Neural crest cell (in vitro differentiated cells): Measurements from ENCODE around the gene NXNL1. TPM values are rescaled to one million over a fixed set of nuclear protein-coding genes. Genes with fewer than 3 reads are reported as not detected.

Source experiments
- DNase-seq: peaks from one replicate; pipeline ENCODE4 v3.0.0; 2021; ENCODE audit warnings: low read depth, mixed read lengths, low spot score
- H3K27ac Mint-ChIP-seq: one replicate; pipeline ENCODE4 v1.8.0; 2021; ENCODE audit warnings: mild to moderate bottlenecking, mixed read lengths; ENCODE audit not compliant: unreplicated experiment
- H3K27me3 Mint-ChIP-seq: 2 replicates; pipeline ENCODE4 v1.8.0; 2021; ENCODE audit warnings: low read depth, mild to moderate bottlenecking, mixed read lengths
- H3K36me3 Mint-ChIP-seq: 2 replicates; pipeline ENCODE4 v1.8.0; 2021; ENCODE audit warnings: low read depth, mild to moderate bottlenecking, mixed read lengths
- H3K4me1 Mint-ChIP-seq: 2 replicates; pipeline ENCODE4 v1.8.0; 2021; ENCODE audit warnings: mixed read lengths
- H3K4me3 Mint-ChIP-seq: one replicate; pipeline ENCODE4 v1.8.0; 2021; ENCODE audit warnings: mild to moderate bottlenecking, mixed read lengths
- H3K9me3 Mint-ChIP-seq: 2 replicates; pipeline ENCODE4 v1.8.0; 2021; ENCODE audit warnings: mixed read lengths
- total RNA-seq: library from RNA; stranded (reverse); gene quantifications from 2 replicates; pipeline ENCODE4 v1.2.1, GENCODE V29; 2021
- TF ChIP-seq, protein P1 (sequence below): fragments of 200-600 bp; sonication (generic); conservative IDR thresholded peaks from 2 replicates; pipeline ENCODE4 v1.5.0; 2021; ENCODE audit warnings: antibody characterized with exemption, mild to moderate bottlenecking

Gene NXNL1
- total RNA-seq, 1 donor from 2014 or later: not detected

DNA sequence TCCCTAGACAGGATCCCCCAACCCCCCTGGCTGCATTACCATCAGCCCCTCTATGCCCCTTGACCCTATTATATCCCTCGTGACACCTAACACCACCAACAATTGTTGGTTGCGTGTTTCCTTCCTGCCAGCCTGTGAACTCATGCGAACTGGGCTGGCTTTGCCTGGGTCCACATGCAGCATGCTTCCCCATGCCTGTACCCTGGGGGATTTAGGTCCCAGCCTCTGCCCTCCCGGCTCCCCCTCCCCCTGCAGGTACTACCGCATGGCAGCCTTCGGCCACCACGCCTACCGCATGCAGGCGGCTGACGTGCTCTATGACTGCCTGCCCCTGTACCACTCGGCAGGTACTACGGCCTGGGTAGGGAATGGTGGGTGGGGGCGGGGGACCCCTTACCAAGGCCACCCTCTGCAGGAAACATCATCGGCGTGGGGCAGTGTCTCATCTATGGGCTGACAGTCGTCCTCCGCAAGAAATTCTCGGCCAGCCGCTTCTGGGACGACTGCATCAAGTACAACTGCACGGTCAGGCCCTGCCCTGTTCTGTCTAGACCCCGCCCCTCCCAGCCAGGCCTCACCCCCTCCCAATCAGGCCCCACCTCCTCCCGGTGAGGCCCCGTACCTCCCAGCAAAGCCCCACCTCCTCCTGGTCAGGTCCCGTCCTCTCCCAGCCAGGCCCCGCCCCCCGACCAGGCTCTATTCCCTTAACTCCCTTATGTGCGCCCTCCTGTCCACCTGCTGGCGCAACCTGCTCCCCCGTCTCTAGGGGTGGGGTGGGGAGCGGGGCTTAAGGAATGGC, 28.1 kb upstream of the NXNL1 start:
- Mint-ChIP-seq H3K27ac (peak overlapping the region; percentile 71), H3K9me3 (no peaks in the 10 kb centered on the region), H3K4me3 (peak overlapping the region; percentile 59)

DNA sequence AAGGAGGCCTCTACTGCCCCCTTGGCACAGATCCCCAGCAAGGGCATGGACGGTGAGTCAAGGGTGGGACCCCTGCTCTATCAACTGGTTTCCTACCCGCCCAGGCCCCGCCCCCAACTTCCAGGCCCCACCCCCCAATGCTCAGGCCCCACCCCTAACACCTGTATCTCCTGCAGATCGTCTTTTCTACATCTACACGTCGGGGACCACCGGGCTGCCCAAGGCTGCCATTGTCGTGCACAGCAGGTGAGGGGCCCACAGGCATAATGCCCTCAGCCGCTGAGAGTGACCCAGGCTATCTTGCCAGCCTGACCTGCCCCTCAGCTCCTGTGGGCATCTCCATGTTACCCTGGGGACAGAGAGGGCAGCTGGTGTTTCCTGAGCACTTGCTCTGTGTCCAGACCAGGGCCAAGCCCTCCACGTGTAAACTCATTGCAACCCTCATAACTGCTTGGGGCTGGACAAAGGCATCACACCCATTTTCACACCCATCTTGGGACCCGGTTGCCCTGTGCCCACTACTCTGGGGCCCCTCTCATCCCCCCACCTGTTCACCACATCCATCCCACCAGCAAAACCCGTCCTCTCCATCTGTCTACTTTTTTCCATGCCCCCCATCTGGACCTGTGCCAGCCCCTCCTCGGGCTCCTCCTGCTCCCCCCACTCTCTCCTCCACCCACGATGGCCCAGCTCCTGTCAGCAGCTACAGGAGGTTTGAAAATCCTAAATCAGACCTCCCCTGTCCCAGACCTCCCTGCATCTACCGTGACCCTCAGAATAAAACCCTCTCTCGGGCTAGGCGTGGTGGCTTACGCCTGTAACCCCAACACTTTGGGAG, 26.8 kb upstream of the NXNL1 start:
- no peak for DNase-seq
- Mint-ChIP-seq H3K27me3 (no peaks in the 10 kb centered on the region), H3K9me3 (no peaks in the 10 kb centered on the region), H3K4me1 (peaks cover 34% of the 10 kb centered on the region), H3K4me3 (no peak overlapping the region), H3K36me3 (peaks cover 2% of the 10 kb centered on the region), H3K27ac (no peak overlapping the region)
- TF ChIP-seq, protein P1, sequence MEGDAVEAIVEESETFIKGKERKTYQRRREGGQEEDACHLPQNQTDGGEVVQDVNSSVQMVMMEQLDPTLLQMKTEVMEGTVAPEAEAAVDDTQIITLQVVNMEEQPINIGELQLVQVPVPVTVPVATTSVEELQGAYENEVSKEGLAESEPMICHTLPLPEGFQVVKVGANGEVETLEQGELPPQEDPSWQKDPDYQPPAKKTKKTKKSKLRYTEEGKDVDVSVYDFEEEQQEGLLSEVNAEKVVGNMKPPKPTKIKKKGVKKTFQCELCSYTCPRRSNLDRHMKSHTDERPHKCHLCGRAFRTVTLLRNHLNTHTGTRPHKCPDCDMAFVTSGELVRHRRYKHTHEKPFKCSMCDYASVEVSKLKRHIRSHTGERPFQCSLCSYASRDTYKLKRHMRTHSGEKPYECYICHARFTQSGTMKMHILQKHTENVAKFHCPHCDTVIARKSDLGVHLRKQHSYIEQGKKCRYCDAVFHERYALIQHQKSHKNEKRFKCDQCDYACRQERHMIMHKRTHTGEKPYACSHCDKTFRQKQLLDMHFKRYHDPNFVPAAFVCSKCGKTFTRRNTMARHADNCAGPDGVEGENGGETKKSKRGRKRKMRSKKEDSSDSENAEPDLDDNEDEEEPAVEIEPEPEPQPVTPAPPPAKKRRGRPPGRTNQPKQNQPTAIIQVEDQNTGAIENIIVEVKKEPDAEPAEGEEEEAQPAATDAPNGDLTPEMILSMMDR: no peak

More for the DNA sequence above, 28.1 kb upstream of the NXNL1 start:
- no peaks in the 10 kb centered on the region for H3K27me3 Mint-ChIP-seq
- peaks cover 2% of the 10 kb centered on the region for H3K36me3 Mint-ChIP-seq
- H3K4me1 Mint-ChIP-seq: peaks cover 27% of the 10 kb centered on the region
- peak; percentile 57 for DNase-seq
- TF ChIP-seq, protein P1: peak; percentile 47

DNA sequence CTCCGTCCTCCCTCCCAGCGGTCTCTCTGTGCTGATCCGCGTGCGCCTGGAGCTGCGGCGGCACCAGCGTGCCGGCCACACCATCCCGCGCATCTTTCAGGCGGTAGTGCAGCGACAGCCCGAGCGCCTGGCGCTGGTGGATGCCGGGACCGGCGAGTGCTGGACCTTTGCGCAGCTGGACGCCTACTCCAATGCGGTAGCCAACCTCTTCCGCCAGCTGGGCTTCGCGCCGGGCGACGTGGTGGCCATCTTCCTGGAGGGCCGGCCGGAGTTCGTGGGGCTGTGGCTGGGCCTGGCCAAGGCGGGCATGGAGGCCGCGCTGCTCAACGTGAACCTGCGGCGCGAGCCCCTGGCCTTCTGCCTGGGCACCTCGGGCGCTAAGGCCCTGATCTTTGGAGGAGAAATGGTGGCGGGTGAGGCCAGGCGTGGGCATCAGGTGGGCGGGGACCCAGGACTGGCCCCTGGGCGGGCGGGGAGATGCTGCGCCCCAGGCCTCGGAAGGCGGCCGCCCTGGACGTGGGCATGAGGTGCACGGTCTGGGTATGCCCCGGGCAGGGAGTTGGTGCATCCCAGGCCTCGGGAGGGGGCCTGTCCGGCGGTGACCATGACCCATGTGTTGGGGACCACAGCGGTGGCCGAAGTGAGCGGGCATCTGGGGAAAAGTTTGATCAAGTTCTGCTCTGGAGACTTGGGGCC, 26.0 kb upstream of the NXNL1 start:
- no peak overlapping the region for H3K4me3 Mint-ChIP-seq
- no peak for DNase-seq
- no peaks in the 10 kb centered on the region for H3K27me3 Mint-ChIP-seq
- H3K4me1 Mint-ChIP-seq: peaks cover 29% of the 10 kb centered on the region
- H3K9me3 Mint-ChIP-seq: no peaks in the 10 kb centered on the region
- peaks cover 2% of the 10 kb centered on the region for H3K36me3 Mint-ChIP-seq
- no peak overlapping the region for H3K27ac Mint-ChIP-seq
- TF ChIP-seq, protein P1: no peak

DNA sequence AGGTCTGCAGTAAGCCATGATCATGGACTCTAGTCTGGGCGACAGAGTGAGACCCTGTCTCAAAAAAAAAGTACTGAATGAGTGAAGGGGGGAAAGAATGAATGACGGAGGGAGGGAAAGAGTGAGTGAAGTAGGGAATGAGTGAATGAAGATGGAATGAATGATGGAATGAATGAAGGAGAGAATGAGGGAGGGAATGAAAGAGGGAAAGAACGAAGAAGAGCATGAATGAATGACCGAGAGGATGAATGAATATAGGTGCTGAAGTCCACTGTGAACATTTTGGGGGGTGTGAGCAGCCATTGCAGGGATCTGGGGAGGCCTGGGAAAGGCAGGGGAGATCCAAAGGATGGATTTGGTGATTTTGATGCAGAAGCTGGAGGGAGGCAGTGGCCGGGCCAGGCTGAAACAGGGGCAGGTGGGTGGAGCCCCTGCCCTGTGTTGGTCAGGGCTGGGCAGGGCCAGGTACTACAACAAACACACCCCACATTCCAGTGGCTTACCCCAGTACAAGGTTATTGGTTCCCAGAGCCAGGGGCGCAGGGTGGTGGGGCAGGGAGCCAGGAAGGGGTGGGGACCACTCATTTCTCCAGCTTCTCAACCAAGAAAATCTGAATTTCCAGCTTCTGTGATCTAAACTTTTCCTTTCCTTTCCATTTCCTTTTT, 23.9 kb upstream of the NXNL1 start:
- H3K4me3 Mint-ChIP-seq: no peak overlapping the region
- H3K9me3 Mint-ChIP-seq: no peaks in the 10 kb centered on the region
- DNase-seq: no peak
- peaks cover 26% of the 10 kb centered on the region for H3K4me1 Mint-ChIP-seq
- no peak overlapping the region for H3K27ac Mint-ChIP-seq
- TF ChIP-seq, protein P1: no peak
- H3K36me3 Mint-ChIP-seq: peaks cover 2% of the 10 kb centered on the region
- no peaks in the 10 kb centered on the region for H3K27me3 Mint-ChIP-seq

DNA sequence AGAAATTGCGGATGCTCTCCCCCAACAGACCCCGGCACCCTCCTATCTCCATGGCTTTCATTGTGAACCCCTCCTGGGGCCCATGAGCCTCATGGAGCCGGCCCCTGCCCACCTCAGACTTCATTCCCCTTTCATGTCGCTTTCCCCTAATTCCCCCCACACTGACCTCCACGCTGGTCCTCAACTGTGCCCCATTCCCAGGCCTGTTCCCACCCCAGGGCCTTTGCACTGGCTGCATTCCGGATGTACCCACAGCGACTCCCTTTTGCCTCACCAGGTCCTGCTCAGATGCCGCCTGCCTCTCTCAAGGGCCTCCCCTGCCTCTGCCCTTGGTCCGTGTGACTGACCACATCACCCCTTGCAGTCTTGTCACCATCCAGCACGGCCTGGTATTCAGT, 22.9 kb upstream of the NXNL1 start:
- H3K27me3 Mint-ChIP-seq: no peaks in the 10 kb centered on the region
- no peak for DNase-seq
- H3K4me1 Mint-ChIP-seq: peaks cover 25% of the 10 kb centered on the region
- no peaks in the 10 kb centered on the region for H3K36me3 Mint-ChIP-seq
- no peak overlapping the region for H3K27ac Mint-ChIP-seq
- TF ChIP-seq, protein P1: no peak
- no peaks in the 10 kb centered on the region for H3K9me3 Mint-ChIP-seq
- no peak overlapping the region for H3K4me3 Mint-ChIP-seq
